Ishikawa (cell line): ENCODE data around the gene PLOD1.
A peak's percentile ranks its signal among the peaks of the same experiment; 100 is the strongest.

Source experiments
- CEBPB ChIP-seq: IDR thresholded peaks from 2 replicates; pipeline ENCODE4 v1.6.1; 2012
- CREB1 ChIP-seq: IDR thresholded peaks from 2 replicates; pipeline ENCODE4 v1.6.1; 2012; ENCODE audit warnings: low read depth
- EGR1 ChIP-seq: IDR thresholded peaks from 2 replicates; pipeline ENCODE4 v1.6.1; 2012
- EP300 ChIP-seq: IDR thresholded peaks from 2 replicates; pipeline ENCODE4 v1.6.1; 2012; ENCODE audit warnings: borderline replicate concordance
- FOXM1 ChIP-seq: IDR thresholded peaks from 2 replicates; pipeline ENCODE4 v1.6.1; 2012; ENCODE audit warnings: low read depth, borderline replicate concordance
- MAX ChIP-seq: IDR thresholded peaks from 2 replicates; pipeline ENCODE4 v1.6.1; 2012
- NFIC ChIP-seq: IDR thresholded peaks from 2 replicates; pipeline ENCODE4 v1.6.1; 2012
- RAD21 ChIP-seq: IDR thresholded peaks from 2 replicates; pipeline ENCODE4 v1.6.1; 2012; ENCODE audit warnings: low read depth
- REST ChIP-seq: IDR thresholded peaks from 2 replicates; pipeline ENCODE4 v1.6.1; 2012; ENCODE audit warnings: low read depth, mild to moderate bottlenecking
- TAF1 ChIP-seq: IDR thresholded peaks from 2 replicates; pipeline ENCODE4 v1.6.1; 2012; ENCODE audit warnings: low read depth, mild to moderate bottlenecking
- TCF12 ChIP-seq: IDR thresholded peaks from 2 replicates; pipeline ENCODE4 v1.6.1; 2012; ENCODE audit warnings: low read depth
- TEAD4 ChIP-seq: IDR thresholded peaks from 2 replicates; pipeline ENCODE4 v1.6.1; 2012
- USF1 ChIP-seq: IDR thresholded peaks from 2 replicates; pipeline ENCODE4 v1.6.1; 2012
- YY1 ChIP-seq: IDR thresholded peaks from 2 replicates; pipeline ENCODE4 v1.6.1; 2012; ENCODE audit warnings: low read depth
- ZBTB7A ChIP-seq: IDR thresholded peaks from 2 replicates; pipeline ENCODE4 v1.6.1; 2012; ENCODE audit warnings: low read depth

Gene PLOD1

GRCh38 chr1:11961230-11961629 is 26.7 kb downstream of the PLOD1 start:
- no peak for TF ChIP-seq EGR1
- TF ChIP-seq MAX, result no peak
- no peak for TF ChIP-seq CEBPB
- no peak for TF ChIP-seq CREB1
- TF ChIP-seq USF1, result no peak
- TF ChIP-seq REST, result no peak
- TF ChIP-seq RAD21, result no peak
- TF ChIP-seq NFIC, result no peak
- TF ChIP-seq TEAD4, result no peak
- no peak for TF ChIP-seq TAF1
- no peak for TF ChIP-seq EP300
- no peak for TF ChIP-seq YY1
- no peak for TF ChIP-seq ZBTB7A
- TF ChIP-seq FOXM1, result no peak
- TF ChIP-seq TCF12, result no peak

GRCh38 chr1:11963622-11964021 is 29.1 kb downstream of the PLOD1 start:
- TF ChIP-seq FOXM1, result no peak
- no peak for TF ChIP-seq EP300
- no peak for TF ChIP-seq ZBTB7A

GRCh38 chr1:11964656-11965055 is 30.1 kb downstream of the PLOD1 start:
- no peak for TF ChIP-seq NFIC
- TF ChIP-seq USF1, result no peak
- TF ChIP-seq EP300, result no peak
- TF ChIP-seq ZBTB7A, result no peak
- no peak for TF ChIP-seq RAD21
- no peak for TF ChIP-seq FOXM1
- TF ChIP-seq TEAD4, result no peak
- no peak for TF ChIP-seq YY1
- no peak for TF ChIP-seq MAX
- TF ChIP-seq EGR1, result no peak
- TF ChIP-seq TCF12, result no peak
- no peak for TF ChIP-seq REST

GRCh38 chr1:11967028-11967547 is 32.6 kb downstream of the PLOD1 start:
- TF ChIP-seq RAD21, result peak; percentile 68
- no peak for TF ChIP-seq YY1

- TF ChIP-seq USF1 (no peak), ZBTB7A (no peak), TAF1 (no peak), EP300 (no peak), CEBPB (no peak), RAD21 (no peak), MAX (no peak), TEAD4 (no peak)
Measured at GRCh38 chr1:11970441-11971185, 36.1 kb downstream of the PLOD1 start.

GRCh38 chr1:11977625-11978024 is 43.1 kb downstream of the PLOD1 start:
- TF ChIP-seq MAX (no peak), REST (no peak), FOXM1 (no peak), TEAD4 (no peak), ZBTB7A (no peak), RAD21 (no peak), EGR1 (no peak), CREB1 (no peak), YY1 (no peak), NFIC (no peak), TCF12 (no peak), USF1 (no peak), TAF1 (no peak)
